Astrocyte (in vitro differentiated cells and primary cell): ENCODE results near the gene CCNH. TPM values are rescaled to one million over a fixed set of nuclear protein-coding genes. Genes with fewer than 3 reads are reported as not detected.

Source experiments
- DNase-seq: peaks from one replicate; pipeline ENCODE4 v3.0.0-alpha.2; 2010; ENCODE audit warnings: low read depth
- FAIRE-seq: peaks from 2 replicates; lab custom pipeline; 2011; peaks lifted over from hg19 to GRCh38; lab: Jason Lieb, UNC
- H2AFZ ChIP-seq: 2 replicates; pipeline ENCODE4 v1.6.0; 2012; ENCODE audit warnings: low read depth, low read length, inconsistent platforms
- H3K27ac ChIP-seq: 2 replicates; pipeline ENCODE4 v1.5.1; 2011; ENCODE audit warnings: low read depth, low read length, inconsistent platforms
- H3K27me3 ChIP-seq: 2 replicates; pipeline ENCODE4 v1.6.0; 2011; ENCODE audit warnings: low read length, inconsistent platforms; ENCODE audit not compliant: insufficient read depth
- H3K36me3 ChIP-seq: 2 replicates; pipeline ENCODE4 v1.5.1; 2011; ENCODE audit warnings: low read length, inconsistent platforms; ENCODE audit not compliant: insufficient read depth
- H3K4me1 ChIP-seq: 2 replicates; pipeline ENCODE4 v1.5.1; 2011; ENCODE audit warnings: low read length, inconsistent platforms; ENCODE audit not compliant: insufficient read depth
- H3K4me2 ChIP-seq: 2 replicates; pipeline ENCODE4 v1.6.0; 2012; ENCODE audit warnings: low read length, inconsistent platforms
- H3K4me3 ChIP-seq: 2 replicates; pipeline ENCODE4 v1.5.1; 2011; ENCODE audit warnings: low read depth, mild to moderate bottlenecking, low read length, inconsistent platforms; ENCODE audit not compliant: insufficient read depth
- H3K79me2 ChIP-seq: 2 replicates; pipeline ENCODE4 v1.6.0; 2012; ENCODE audit warnings: mild to moderate bottlenecking, low read length, inconsistent platforms; ENCODE audit not compliant: insufficient read depth
- H3K9ac ChIP-seq: 2 replicates; pipeline ENCODE4 v1.6.0; 2012; ENCODE audit warnings: mild to moderate bottlenecking, low read length, inconsistent platforms
- H3K9me3 ChIP-seq: 2 replicates; pipeline ENCODE4 v1.5.1; 2012; ENCODE audit warnings: low read depth, mild to moderate bottlenecking, low read length, inconsistent platforms; ENCODE audit not compliant: insufficient read depth
- H4K20me1 ChIP-seq: 2 replicates; pipeline ENCODE4 v1.6.0; 2012; ENCODE audit warnings: low read length, inconsistent platforms; ENCODE audit not compliant: insufficient read depth
- H3K27ac Mint-ChIP-seq: one replicate; pipeline ENCODE4 v1.8.0; 2021; ENCODE audit warnings: mild to moderate bottlenecking, mixed read lengths; ENCODE audit not compliant: unreplicated experiment
- H3K27me3 Mint-ChIP-seq: one replicate; pipeline ENCODE4 v1.8.0; 2021; ENCODE audit warnings: low read depth, mixed read lengths; ENCODE audit not compliant: unreplicated experiment
- H3K36me3 Mint-ChIP-seq: one replicate; pipeline ENCODE4 v1.8.0; 2021; ENCODE audit warnings: low read depth, mixed read lengths; ENCODE audit not compliant: unreplicated experiment
- H3K4me1 Mint-ChIP-seq: one replicate; pipeline ENCODE4 v1.8.0; 2021; ENCODE audit warnings: low read depth, mixed read lengths; ENCODE audit not compliant: unreplicated experiment
- H3K4me3 Mint-ChIP-seq: one replicate; pipeline ENCODE4 v1.8.0; 2021; ENCODE audit warnings: mild to moderate bottlenecking, moderate library complexity, mixed read lengths; ENCODE audit not compliant: unreplicated experiment
- H3K9me3 Mint-ChIP-seq: one replicate; pipeline ENCODE4 v1.8.0; 2021; ENCODE audit warnings: mild to moderate bottlenecking, mixed read lengths; ENCODE audit not compliant: unreplicated experiment
- CTCF ChIP-seq: IDR thresholded peaks from 2 replicates; pipeline ENCODE4 v1.5.1; 2011; ENCODE audit warnings: low read depth, mild to moderate bottlenecking, inconsistent platforms, low read length, moderate library complexity; ENCODE audit not compliant: insufficient read depth
- EZH2 ChIP-seq: IDR thresholded peaks from 2 replicates; pipeline ENCODE4 v1.6.1; 2012; ENCODE audit warnings: mild to moderate bottlenecking, low read length, inconsistent platforms; ENCODE audit not compliant: insufficient read depth
- total RNA-seq: library from RNA; stranded (reverse); gene quantifications from 2 replicates; pipeline ENCODE4 v1.2.1, GENCODE V29; 2021

CCNH gene
- total RNA-seq, 1 donor from 2014 or later = 30.5 TPM

- Histone ChIP-seq H3K79me2 (peaks cover 30% of the 10 kb centered on the region), H3K36me3 (peaks cover 54% of the 10 kb centered on the region), H3K4me2 (no peak overlapping the region), H3K4me3 (no peak overlapping the region), H2AFZ (no peak overlapping the region), H4K20me1 (peaks cover 6% of the 10 kb centered on the region), H3K9me3 (no peaks in the 10 kb centered on the region), H3K27ac (no peak overlapping the region), H3K4me1 (peaks cover 9% of the 10 kb centered on the region), H3K9ac (no peak overlapping the region), H3K27me3 (no peaks in the 10 kb centered on the region)
- H3K27me3 Mint-ChIP-seq = no peaks in the 10 kb centered on the region
- H3K27ac Mint-ChIP-seq = peak overlapping the region; percentile 0
- peaks cover 14% of the 10 kb centered on the region for H3K4me1 Mint-ChIP-seq
- FAIRE-seq (no peak), DNase-seq (no peak)
- H3K4me3 Mint-ChIP-seq = no peak overlapping the region
- TF ChIP-seq CTCF (no peak), EZH2 (no peak)
- no peaks in the 10 kb centered on the region for H3K9me3 Mint-ChIP-seq
- H3K36me3 Mint-ChIP-seq = peaks cover 17% of the 10 kb centered on the region
These were observed 13.6 kb downstream of the CCNH start for GRCh38 chr5:87398981-87399614.

GRCh38 chr5:87394411-87395165, 18.1 kb downstream of the CCNH start:
- peak overlapping the region; percentile 25 for H3K4me2 ChIP-seq
- H3K79me2 ChIP-seq = peaks cover 29% of the 10 kb centered on the region
- H3K4me3 ChIP-seq = no peak overlapping the region
- H3K27me3 Mint-ChIP-seq = no peaks in the 10 kb centered on the region
- peak overlapping the region; percentile 90 for H3K27ac ChIP-seq
- peaks cover 30% of the 10 kb centered on the region for H3K4me1 ChIP-seq
- DNase-seq (peak; percentile 68), FAIRE-seq (no peak)
- no peaks in the 10 kb centered on the region for H3K27me3 ChIP-seq
- H3K9me3 ChIP-seq = no peaks in the 10 kb centered on the region
- no peaks in the 10 kb centered on the region for H4K20me1 ChIP-seq
- H3K9ac ChIP-seq = peak overlapping the region; percentile 17
- no peaks in the 10 kb centered on the region for H3K9me3 Mint-ChIP-seq
- H2AFZ ChIP-seq = no peak overlapping the region
- H3K36me3 ChIP-seq = peaks cover 56% of the 10 kb centered on the region
- H3K36me3 Mint-ChIP-seq = peaks cover 10% of the 10 kb centered on the region
- no peak for TF ChIP-seq EZH2
- no peak for TF ChIP-seq CTCF
- H3K4me3 Mint-ChIP-seq = no peak overlapping the region
- peak overlapping the region; percentile 31 for H3K27ac Mint-ChIP-seq
- H3K4me1 Mint-ChIP-seq = peaks cover 42% of the 10 kb centered on the region
